DOHH2 (cell line): ENCODE data around the gene SPPL2A.

Experiments used
- H3F3A ChIP-seq: fragments of 200-600 bp; sonication (generic), shearing (Covaris generic); 2 replicates; pipeline ENCODE4 v1.6.0; 2016; ENCODE audit warnings: antibody characterized with exemption, mild to moderate bottlenecking; ENCODE audit not compliant: control insufficient read depth, insufficient read depth
- H3K27ac ChIP-seq: fragments of 200-600 bp; sonication (generic); 2 replicates; pipeline ENCODE4 v1.5.1; 2014; ENCODE audit warnings: low read depth, mild to moderate bottlenecking, low read length, moderate library complexity
- H3K27me3 ChIP-seq: fragments of 200-600 bp; sonication (generic); 2 replicates; pipeline ENCODE4 v1.6.1; 2014; ENCODE audit warnings: mild to moderate bottlenecking, low read length, mixed read lengths; ENCODE audit not compliant: control insufficient read depth
- H3K36me3 ChIP-seq: fragments of 200-600 bp; sonication (generic); 2 replicates; pipeline ENCODE4 v1.6.1; 2014; ENCODE audit warnings: mild to moderate bottlenecking, low read length, moderate library complexity, mixed read lengths; ENCODE audit not compliant: control insufficient read depth
- H3K4me1 ChIP-seq: fragments of 200-600 bp; sonication (generic); 2 replicates; pipeline ENCODE4 v1.6.1; 2014; ENCODE audit warnings: mild to moderate bottlenecking, low read length, mixed read lengths; ENCODE audit not compliant: control insufficient read depth
- H3K4me2 ChIP-seq: fragments of 200-600 bp; sonication (generic); 2 replicates; pipeline ENCODE4 v1.6.0; 2014; ENCODE audit warnings: mild to moderate bottlenecking, low read length, moderate library complexity
- H3K4me3 ChIP-seq: fragments of 200-600 bp; sonication (generic); 2 replicates; pipeline ENCODE4 v1.5.1; 2014; ENCODE audit warnings: mild to moderate bottlenecking, low read length, mixed read lengths
- H3K79me2 ChIP-seq: fragments of 200-600 bp; sonication (generic); 2 replicates; pipeline ENCODE4 v1.6.1; 2014; ENCODE audit warnings: mild to moderate bottlenecking, low read length, mixed read lengths; ENCODE audit not compliant: control insufficient read depth
- H3K9me2 ChIP-seq: fragments of 200-600 bp; sonication (generic); replicated peaks from 2 replicates; pipeline ENCODE4 v1.6.1; 2014; ENCODE audit warnings: mild to moderate bottlenecking, low read length, mixed read lengths; ENCODE audit not compliant: control insufficient read depth
- H3K9me3 ChIP-seq: fragments of 200-600 bp; sonication (generic); 2 replicates; pipeline ENCODE4 v1.6.1; 2014; ENCODE audit warnings: antibody characterized with exemption, low read length, mixed read lengths; ENCODE audit not compliant: control insufficient read depth, insufficient read depth
- H4K20me1 ChIP-seq: fragments of 200-600 bp; sonication (generic); 2 replicates; pipeline ENCODE4 v1.6.0; 2014; ENCODE audit warnings: low read depth, mild to moderate bottlenecking, antibody characterized with exemption, low read length, moderate library complexity; ENCODE audit not compliant: control insufficient read depth, insufficient read depth
- EZH2phosphoT487 ChIP-seq: fragments of 200-600 bp; sonication (generic); IDR thresholded peaks from 2 replicates; pipeline ENCODE4 v1.6.1; 2017; ENCODE audit warnings: borderline replicate concordance, mild to moderate bottlenecking, antibody characterized with exemption, low read length, moderate library complexity, mixed read lengths
- TF ChIP-seq, protein P1 (sequence below): fragments of 200-600 bp; sonication (generic); IDR thresholded peaks from one replicate; pipeline ENCODE4 v1.5.1; 2014; ENCODE audit warnings: antibody characterized with exemption, mild to moderate bottlenecking, low read depth, low read length; ENCODE audit not compliant: poor library complexity, severe bottlenecking

Gene SPPL2A

GRCh38 chr15:50790778-50791453 lies 25.4 kb upstream of the SPPL2A start:
- no peaks in the 10 kb centered on the region for H4K20me1 ChIP-seq
- no peaks in the 10 kb centered on the region for H3F3A ChIP-seq
- no peaks in the 10 kb centered on the region for H3K79me2 ChIP-seq
- H3K4me1 ChIP-seq, result no peaks in the 10 kb centered on the region
- no peaks in the 10 kb centered on the region for H3K9me3 ChIP-seq
- H3K27ac ChIP-seq, result no peak overlapping the region
- no peak for TF ChIP-seq EZH2phosphoT487
- TF ChIP-seq, protein P1, sequence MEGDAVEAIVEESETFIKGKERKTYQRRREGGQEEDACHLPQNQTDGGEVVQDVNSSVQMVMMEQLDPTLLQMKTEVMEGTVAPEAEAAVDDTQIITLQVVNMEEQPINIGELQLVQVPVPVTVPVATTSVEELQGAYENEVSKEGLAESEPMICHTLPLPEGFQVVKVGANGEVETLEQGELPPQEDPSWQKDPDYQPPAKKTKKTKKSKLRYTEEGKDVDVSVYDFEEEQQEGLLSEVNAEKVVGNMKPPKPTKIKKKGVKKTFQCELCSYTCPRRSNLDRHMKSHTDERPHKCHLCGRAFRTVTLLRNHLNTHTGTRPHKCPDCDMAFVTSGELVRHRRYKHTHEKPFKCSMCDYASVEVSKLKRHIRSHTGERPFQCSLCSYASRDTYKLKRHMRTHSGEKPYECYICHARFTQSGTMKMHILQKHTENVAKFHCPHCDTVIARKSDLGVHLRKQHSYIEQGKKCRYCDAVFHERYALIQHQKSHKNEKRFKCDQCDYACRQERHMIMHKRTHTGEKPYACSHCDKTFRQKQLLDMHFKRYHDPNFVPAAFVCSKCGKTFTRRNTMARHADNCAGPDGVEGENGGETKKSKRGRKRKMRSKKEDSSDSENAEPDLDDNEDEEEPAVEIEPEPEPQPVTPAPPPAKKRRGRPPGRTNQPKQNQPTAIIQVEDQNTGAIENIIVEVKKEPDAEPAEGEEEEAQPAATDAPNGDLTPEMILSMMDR, result no peak
- no peak overlapping the region for H3K4me3 ChIP-seq
- H3K4me2 ChIP-seq, result no peak overlapping the region
- no peaks in the 10 kb centered on the region for H3K9me2 ChIP-seq
- no peaks in the 10 kb centered on the region for H3K27me3 ChIP-seq
- no peaks in the 10 kb centered on the region for H3K36me3 ChIP-seq

DNA sequence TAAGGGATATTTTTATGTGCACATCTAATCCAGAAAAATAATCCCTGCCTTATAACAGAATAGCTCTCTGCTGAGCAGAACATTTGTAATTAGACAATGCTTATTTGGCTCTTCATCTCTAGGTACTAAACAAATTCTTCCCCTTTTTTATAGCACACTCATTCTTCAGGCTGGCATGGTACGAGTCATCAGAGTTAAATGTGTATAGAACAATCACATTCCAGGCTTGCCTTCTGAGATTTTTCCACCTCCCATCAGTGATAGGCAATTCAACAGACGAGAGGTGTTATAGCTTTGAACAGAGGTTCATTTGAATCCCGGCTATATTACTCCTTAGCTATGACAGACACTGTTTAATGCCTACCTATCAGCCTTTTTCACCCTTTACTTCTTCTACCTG lies 21.4 kb upstream of the SPPL2A start:
- no peaks in the 10 kb centered on the region for H3K9me2 ChIP-seq
- H3K4me3 ChIP-seq, result no peak overlapping the region
- no peaks in the 10 kb centered on the region for H4K20me1 ChIP-seq
- H3F3A ChIP-seq, result no peaks in the 10 kb centered on the region
- no peaks in the 10 kb centered on the region for H3K36me3 ChIP-seq
- no peaks in the 10 kb centered on the region for H3K79me2 ChIP-seq
- no peaks in the 10 kb centered on the region for H3K9me3 ChIP-seq
- no peaks in the 10 kb centered on the region for H3K27me3 ChIP-seq
- no peaks in the 10 kb centered on the region for H3K4me1 ChIP-seq
- H3K4me2 ChIP-seq, result no peak overlapping the region
- no peak for TF ChIP-seq EZH2phosphoT487
- TF ChIP-seq, protein P1, result no peak
- H3K27ac ChIP-seq, result no peak overlapping the region

- no peaks in the 10 kb centered on the region for H3K79me2 ChIP-seq
Measured at GRCh38 chr15:50786438-50786837, 20.9 kb upstream of the SPPL2A start.

More at GRCh38 chr15:50786438-50786837, 20.9 kb upstream of the SPPL2A start:
- no peak for TF ChIP-seq EZH2phosphoT487
- TF ChIP-seq, protein P1, result no peak
- no peak overlapping the region for H3K4me3 ChIP-seq
- H3K4me1 ChIP-seq, result no peaks in the 10 kb centered on the region
- H3K27ac ChIP-seq, result no peak overlapping the region
- no peaks in the 10 kb centered on the region for H3K27me3 ChIP-seq
- no peaks in the 10 kb centered on the region for H3K36me3 ChIP-seq
- no peaks in the 10 kb centered on the region for H4K20me1 ChIP-seq
- no peaks in the 10 kb centered on the region for H3K9me2 ChIP-seq
- no peak overlapping the region for H3K4me2 ChIP-seq
- H3F3A ChIP-seq, result no peaks in the 10 kb centered on the region
- no peaks in the 10 kb centered on the region for H3K9me3 ChIP-seq
